HUES64 (cell line): ENCODE data around the gene SPTBN4.
"Not testable (repeated sequence)": the region's sequence is repeated elsewhere in the genome, so short reads cannot be mapped to it uniquely, and the experiment has no call there.

Source experiments
- H3K27ac ChIP-seq: 2 replicates; pipeline ENCODE4 v1.7.0; 2013; ENCODE audit warnings: low read depth, low read length, inconsistent platforms
- H3K27me3 ChIP-seq: 2 replicates; pipeline ENCODE4 v1.6.1; 2013; ENCODE audit warnings: mild to moderate bottlenecking, low read length; ENCODE audit not compliant: insufficient read depth
- H3K36me3 ChIP-seq: 2 replicates; pipeline ENCODE4 v1.6.1; 2013; ENCODE audit warnings: mild to moderate bottlenecking, low read length; ENCODE audit not compliant: insufficient read depth
- H3K4me1 ChIP-seq: 2 replicates; pipeline ENCODE4 v1.6.1; 2013; ENCODE audit warnings: mild to moderate bottlenecking, low read length, moderate library complexity; ENCODE audit not compliant: insufficient read depth
- H3K4me3 ChIP-seq: 2 replicates; pipeline ENCODE4 v1.5.1; 2013; ENCODE audit warnings: mild to moderate bottlenecking, low read length, moderate library complexity
- H3K9ac ChIP-seq: 2 replicates; pipeline ENCODE4 v1.6.1; 2013; ENCODE audit warnings: mild to moderate bottlenecking, low read depth, low read length
- H3K9me3 ChIP-seq: 2 replicates; pipeline ENCODE4 v1.6.1; 2013; ENCODE audit warnings: low read depth, low read length; ENCODE audit not compliant: insufficient read depth
- WGBS: fragments of 150-250, 120-280 bp; methylation state at CpG from one replicate; pipeline ENCODE4 v1.1.7; 2013; ENCODE audit warnings: missing lambda C conversion rate; 5-methylcytosine and 5-hydroxymethylcytosine counted together

The SPTBN4 gene

DNA sequence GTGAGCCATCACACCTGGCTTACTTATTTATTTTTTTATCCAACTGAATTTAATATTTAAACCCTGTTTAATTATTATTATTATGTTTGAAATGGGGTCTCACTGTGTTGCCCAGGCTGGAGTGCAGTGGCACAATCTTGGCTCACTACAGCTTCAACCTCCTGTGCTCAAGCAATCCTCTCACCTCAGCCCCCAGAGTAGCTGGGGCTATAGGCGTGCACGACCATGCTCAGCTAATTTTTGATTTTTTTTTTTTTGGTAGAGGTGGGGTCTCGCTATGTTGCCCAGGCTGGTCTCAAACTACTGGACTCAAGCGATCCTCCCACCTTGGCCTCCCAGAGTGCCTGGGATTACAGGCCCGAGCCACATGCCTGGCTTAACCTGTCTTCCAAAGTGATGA is 32.5 kb downstream of the SPTBN4 start:
- WGBS = 91% methylated on average over 5 of the region's 5 CpGs
- Histone ChIP-seq H3K9ac (no peak overlapping the region), H3K27me3 (peaks cover 5% of the 10 kb centered on the region), H3K4me1 (no peaks in the 10 kb centered on the region), H3K27ac (no peak overlapping the region), H3K36me3 (no peaks in the 10 kb centered on the region), H3K9me3 (no peaks in the 10 kb centered on the region), H3K4me3 (no peak overlapping the region)

DNA sequence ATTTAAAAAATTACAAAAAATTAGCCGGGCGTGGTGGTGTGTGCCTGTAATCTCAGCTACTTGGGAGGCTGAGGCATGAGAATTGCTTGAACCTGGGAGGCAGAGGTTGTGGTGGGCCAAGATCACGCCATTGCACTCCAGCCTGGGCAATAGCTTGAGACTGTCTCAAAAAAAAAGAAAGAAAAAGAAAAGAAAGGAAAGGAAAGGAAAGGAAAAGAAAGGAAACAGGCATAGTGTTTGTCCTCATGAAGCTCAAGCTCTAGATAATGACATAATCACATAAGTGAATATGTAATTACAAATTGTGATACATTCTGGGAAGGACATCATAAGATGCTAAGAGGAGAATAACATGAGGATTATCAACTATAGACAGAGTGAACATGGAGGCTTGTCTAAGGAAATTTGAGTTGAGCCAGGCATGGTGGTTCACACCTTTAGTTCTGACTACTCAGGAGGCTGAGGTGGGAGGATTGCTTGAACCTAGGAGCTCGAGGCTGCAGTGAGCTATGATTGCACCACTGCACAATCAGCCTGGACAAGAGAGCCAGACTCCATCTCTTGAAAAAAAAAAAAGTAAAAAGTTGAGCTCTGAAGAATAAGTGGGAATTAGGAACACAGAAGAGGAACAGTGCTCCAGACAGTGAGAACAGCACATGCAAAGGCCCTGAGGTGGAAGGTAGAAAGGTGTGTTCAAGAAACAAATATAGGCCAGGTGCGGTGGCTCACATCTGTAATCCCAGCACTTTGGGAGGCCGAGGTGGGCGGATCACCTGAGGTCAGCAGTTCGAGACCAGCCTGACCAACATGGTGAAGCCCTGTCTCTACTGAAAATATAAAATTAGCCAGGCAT is 34.1 kb downstream of the SPTBN4 start:
- H3K9me3 ChIP-seq, H3K36me3 ChIP-seq, H3K4me3 ChIP-seq, H3K9ac ChIP-seq, H3K4me1 ChIP-seq, H3K27ac ChIP-seq, H3K27me3 ChIP-seq: not testable (repeated sequence)
- WGBS = 80% methylated on average over 8 of the region's 8 CpGs

DNA sequence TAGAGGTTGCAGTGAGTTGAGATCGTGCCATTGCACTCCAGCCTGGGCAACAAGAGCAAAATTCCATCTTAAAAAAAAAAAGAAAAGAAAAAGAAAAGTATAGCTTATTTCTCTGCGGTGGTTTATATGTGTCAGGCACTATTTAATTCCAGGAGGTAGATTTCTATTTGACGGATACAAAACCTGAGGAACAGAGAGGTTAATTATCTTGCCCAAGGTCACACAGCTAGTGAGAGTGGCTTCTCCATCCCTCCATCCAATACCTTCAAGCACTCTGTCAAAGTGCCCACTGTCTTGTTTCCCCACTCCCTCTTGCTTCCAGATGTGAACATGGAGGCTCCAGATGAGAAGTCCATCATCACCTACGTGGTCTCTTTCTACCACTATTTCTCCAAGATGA is 34.8 kb downstream of the SPTBN4 start:
- peaks cover 12% of the 10 kb centered on the region for H3K27me3 ChIP-seq
- no peak overlapping the region for H3K27ac ChIP-seq
- no peak overlapping the region for H3K4me3 ChIP-seq
- no peaks in the 10 kb centered on the region for H3K36me3 ChIP-seq
- no peaks in the 10 kb centered on the region for H3K9me3 ChIP-seq
- WGBS = 82% methylated on average over 4 of the region's 4 CpGs
- no peak overlapping the region for H3K9ac ChIP-seq
- no peaks in the 10 kb centered on the region for H3K4me1 ChIP-seq

DNA sequence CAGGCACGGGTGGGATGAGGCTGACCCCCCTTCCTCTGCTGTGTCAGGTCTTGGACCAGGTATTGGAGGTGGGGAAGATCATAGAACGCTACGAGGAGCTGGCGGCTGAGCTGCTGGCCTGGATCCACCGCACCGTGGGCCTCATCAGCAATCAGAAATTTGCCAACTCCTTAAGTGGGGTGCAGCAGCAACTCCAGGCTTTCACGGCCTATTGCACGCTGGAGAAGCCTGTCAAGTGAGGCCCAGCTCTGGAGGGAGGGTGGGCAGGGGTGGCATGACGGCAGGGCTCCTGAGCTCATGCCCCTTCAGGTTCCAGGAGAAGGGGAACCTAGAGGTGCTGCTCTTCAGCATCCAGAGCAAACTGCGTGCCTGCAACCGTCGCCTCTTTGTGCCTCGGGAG is 35.3 kb downstream of the SPTBN4 start:
- H3K4me1 ChIP-seq = no peaks in the 10 kb centered on the region
- H3K27ac ChIP-seq = no peak overlapping the region
- 87% methylated on average over 13 of the region's 13 CpGs for WGBS
- H3K9me3 ChIP-seq = no peaks in the 10 kb centered on the region
- H3K36me3 ChIP-seq = no peaks in the 10 kb centered on the region
- no peak overlapping the region for H3K9ac ChIP-seq
- no peak overlapping the region for H3K4me3 ChIP-seq
- peaks cover 12% of the 10 kb centered on the region for H3K27me3 ChIP-seq

DNA sequence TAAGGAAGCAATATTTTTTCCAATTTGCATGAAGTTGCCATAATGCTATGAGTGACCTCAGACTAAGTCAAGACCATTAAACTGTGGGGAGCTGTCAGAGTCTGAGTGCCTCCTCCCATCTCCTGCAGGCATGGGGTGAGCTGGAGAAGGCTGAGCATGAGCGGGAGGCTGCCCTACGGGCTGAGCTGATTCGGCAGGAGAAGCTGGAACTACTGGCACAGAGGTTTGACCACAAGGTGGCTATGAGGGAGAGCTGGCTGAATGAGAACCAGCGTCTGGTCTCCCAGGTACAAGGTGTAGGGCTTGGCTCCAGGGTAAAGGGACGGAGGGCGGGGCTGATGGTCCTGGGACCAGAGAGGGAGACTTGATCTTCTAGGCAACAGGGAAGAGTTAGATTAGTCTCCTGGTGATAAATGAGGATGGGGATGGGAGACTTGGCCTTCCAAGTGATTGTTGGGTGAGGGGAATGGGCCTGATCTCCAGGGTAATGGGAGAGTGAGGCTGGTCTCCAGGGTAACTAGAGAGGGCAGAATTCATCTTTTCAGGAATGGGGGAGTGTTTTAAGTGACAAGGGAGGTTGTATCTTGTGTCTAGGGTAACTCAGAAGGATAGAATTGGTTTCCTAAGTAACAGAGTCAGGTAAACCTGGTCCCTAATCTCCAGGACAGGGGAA is 36.0 kb downstream of the SPTBN4 start:
- Histone ChIP-seq H3K36me3 (no peaks in the 10 kb centered on the region), H3K27me3 (peaks cover 14% of the 10 kb centered on the region), H3K4me1 (no peaks in the 10 kb centered on the region), H3K9ac (no peak overlapping the region), H3K4me3 (no peak overlapping the region), H3K9me3 (no peaks in the 10 kb centered on the region), H3K27ac (no peak overlapping the region)
- 45% methylated on average over 6 of the region's 6 CpGs for WGBS

DNA sequence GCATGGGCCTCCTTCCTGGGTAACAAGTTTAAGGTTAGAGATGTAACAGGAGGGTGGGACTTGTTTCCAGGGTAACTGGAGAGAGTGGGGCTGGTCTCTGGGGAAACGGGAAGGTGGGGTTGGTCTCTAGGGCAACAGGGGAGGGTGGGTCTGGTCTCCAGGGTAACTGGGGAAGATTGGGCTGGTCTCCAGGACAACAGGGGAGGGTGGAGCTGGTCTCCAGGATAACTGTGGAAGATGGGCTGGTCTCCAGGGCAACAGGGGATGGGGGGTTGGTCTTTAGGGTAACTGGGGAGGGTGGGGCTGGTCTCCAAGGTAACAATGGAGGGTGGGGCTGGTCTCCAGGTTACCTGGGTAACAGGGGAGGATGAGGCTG is 36.5 kb downstream of the SPTBN4 start:
- Histone ChIP-seq H3K27ac (no peak overlapping the region), H3K36me3 (no peaks in the 10 kb centered on the region), H3K4me1 (no peaks in the 10 kb centered on the region), H3K9me3 (no peaks in the 10 kb centered on the region), H3K9ac (no peak overlapping the region), H3K4me3 (no peak overlapping the region), H3K27me3 (peaks cover 17% of the 10 kb centered on the region)
- 67% methylated on average over 1 of the region's 1 CpG for WGBS

GRCh38 chr19:40506099-40506498 is 39.3 kb downstream of the SPTBN4 start:
- no peaks in the 10 kb centered on the region for H3K36me3 ChIP-seq
- no peak overlapping the region for H3K27ac ChIP-seq
- no peak overlapping the region for H3K4me3 ChIP-seq
- no peaks in the 10 kb centered on the region for H3K4me1 ChIP-seq
- H3K27me3 ChIP-seq = peaks cover 35% of the 10 kb centered on the region
- no peaks in the 10 kb centered on the region for H3K9me3 ChIP-seq
- H3K9ac ChIP-seq = no peak overlapping the region
- WGBS = 72% methylated on average over 9 of the region's 9 CpGs

DNA sequence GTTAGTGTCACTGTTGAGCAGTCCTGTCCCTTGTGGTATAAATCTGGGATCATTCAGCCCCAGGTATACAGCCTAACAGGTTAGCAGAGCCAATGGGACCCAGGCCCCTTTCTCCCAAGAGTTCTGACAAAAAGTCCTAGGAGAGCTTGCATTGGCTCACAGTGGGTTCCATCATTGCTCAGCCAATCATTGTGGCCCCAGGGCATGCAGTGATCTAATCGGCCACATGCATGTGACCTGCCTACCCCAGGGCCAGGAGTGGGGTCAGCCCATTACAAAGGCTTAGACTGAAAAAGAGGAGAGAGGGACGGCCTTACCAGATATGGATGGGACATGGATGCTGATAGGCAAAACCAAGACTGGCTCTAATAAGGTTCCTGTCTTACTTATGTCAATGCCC is 41.1 kb downstream of the SPTBN4 start:
- WGBS = 69% methylated on average over 2 of the region's 2 CpGs

GRCh38 chr19:40508739-40509260 is 42.0 kb downstream of the SPTBN4 start:
- WGBS = 90% methylated on average over 6 of the region's 8 CpGs
- Histone ChIP-seq H3K36me3 (no peaks in the 10 kb centered on the region), H3K27me3 (peaks cover 62% of the 10 kb centered on the region), H3K9me3 (peaks cover 6% of the 10 kb centered on the region; the same call in 1 of the 2 replicates), H3K27ac (no peak overlapping the region), H3K4me3 (no peak overlapping the region), H3K4me1 (no peaks in the 10 kb centered on the region), H3K9ac (no peak overlapping the region)

More for the DNA sequence above, 41.1 kb downstream of the SPTBN4 start:
- peaks cover 53% of the 10 kb centered on the region for H3K27me3 ChIP-seq
- H3K27ac ChIP-seq = no peak overlapping the region
- no peaks in the 10 kb centered on the region for H3K9me3 ChIP-seq
- no peaks in the 10 kb centered on the region for H3K36me3 ChIP-seq
- H3K4me3 ChIP-seq = no peak overlapping the region
- no peak overlapping the region for H3K9ac ChIP-seq
- no peaks in the 10 kb centered on the region for H3K4me1 ChIP-seq

GRCh38 chr19:40510526-40511115 is 43.8 kb downstream of the SPTBN4 start:
- Histone ChIP-seq H3K4me3 (no peak overlapping the region), H3K27me3 (peaks cover 78% of the 10 kb centered on the region), H3K36me3 (no peaks in the 10 kb centered on the region), H3K9me3 (peaks cover 6% of the 10 kb centered on the region; the same call in 1 of the 2 replicates), H3K4me1 (no peaks in the 10 kb centered on the region), H3K27ac (no peak overlapping the region), H3K9ac (no peak overlapping the region)
- 92% methylated on average over 7 of the region's 7 CpGs for WGBS

DNA sequence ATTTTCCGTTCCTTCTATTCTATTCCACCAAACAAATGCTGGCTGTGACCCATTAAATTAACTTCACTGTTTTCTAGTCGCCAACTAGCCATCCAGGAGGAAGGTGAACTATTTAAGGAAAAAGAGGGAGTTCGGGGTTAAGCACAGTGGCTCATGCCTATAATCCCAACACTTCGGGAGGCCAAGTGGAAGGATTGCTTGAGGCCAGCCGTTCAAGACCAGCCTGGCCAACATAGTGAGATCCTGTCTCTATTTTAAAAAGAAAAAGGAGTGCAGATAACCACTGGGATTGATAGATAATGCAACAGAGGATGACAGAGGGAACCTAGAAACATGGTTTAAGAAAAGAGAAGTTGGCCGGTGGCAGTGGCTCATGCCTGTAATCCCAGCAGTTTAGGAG is 44.7 kb downstream of the SPTBN4 start:
- Histone ChIP-seq H3K36me3 (no peaks in the 10 kb centered on the region), H3K27ac (no peak overlapping the region), H3K4me3 (no peak overlapping the region), H3K4me1 (no peaks in the 10 kb centered on the region), H3K9me3 (peaks cover 6% of the 10 kb centered on the region; the same call in 1 of the 2 replicates), H3K9ac (no peak overlapping the region), H3K27me3 (peaks cover 74% of the 10 kb centered on the region)
- 94% methylated on average over 6 of the region's 6 CpGs for WGBS
